Measurements from ENCODE around the gene CREB3L1.
"Not testable (repeated sequence)": the region's sequence is repeated elsewhere in the genome, so short reads cannot be mapped to it uniquely, and the experiment has no call there.

Gene CREB3L1

DNA sequence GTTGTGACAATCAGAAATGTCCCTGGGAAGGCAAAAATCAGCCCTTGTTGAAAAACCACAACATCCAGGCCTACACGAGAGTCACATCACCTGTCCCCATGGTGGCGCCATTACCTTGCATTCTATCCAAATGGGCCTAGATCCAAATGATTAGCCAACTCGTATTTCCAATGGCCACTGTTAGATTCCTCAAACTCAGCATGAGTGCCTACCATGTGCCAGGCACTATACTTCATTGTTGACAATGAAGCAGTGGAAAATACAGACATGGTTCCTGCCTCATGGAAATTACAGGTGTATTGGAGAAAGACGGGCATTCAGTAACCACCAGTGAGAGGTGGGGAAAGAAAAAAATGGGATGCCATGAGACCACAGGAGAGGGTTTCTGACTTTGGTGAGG is 29.8 kb upstream of the CREB3L1 start:
- peak; percentile 71 for DNase-seq

DNA sequence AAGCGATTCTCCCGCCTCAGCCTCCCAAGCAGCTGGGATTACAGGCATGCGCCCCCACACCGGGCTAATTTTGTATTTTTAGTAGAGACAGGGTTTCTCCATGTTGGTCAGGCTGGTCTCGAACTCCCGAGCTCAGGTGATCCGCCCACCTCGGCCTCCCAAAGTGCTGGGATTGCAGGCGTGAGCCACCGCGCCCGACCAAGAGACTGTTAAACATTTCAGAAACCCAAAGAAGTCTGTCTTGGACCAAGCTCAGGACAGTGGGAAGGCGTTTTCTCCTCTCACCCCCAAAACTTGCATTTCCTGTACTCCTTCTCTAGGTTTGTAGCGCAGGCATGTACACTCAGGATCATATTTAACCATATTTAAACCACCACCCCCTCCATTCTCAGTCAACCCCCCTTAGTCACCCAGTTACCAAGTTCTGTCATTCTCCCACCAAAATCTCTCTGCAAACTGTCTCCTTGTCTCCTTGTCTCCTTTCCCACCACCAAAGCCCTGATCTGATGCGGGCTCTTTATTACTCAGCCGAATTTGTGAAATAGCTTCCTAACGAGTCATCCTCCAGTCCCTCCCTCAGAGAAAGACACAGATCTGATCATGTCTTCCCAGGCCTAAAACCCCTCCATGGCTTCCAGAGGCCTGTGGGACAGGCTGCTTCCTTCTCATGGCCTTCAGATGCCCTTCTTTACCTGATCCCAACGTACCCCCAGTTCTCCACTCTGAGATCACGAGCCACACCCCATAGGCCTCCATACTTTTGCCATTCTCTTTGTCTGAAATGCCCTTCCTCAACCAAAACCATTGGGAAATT is 29.0 kb upstream of the CREB3L1 start:
- DNase-seq, result peak; percentile 90

More for the DNA sequence above, 29.8 kb upstream of the CREB3L1 start:
- in situ Hi-C loops (cut with HindIII; ENCODE audit: low pct_ligation_motif_present, low pct_unique_long_range_greater_than_20kb, low sequenced_read_pairs), result no loop called here

GRCh38 chr11:46249103-46249937 is 28.1 kb upstream of the CREB3L1 start:
- in situ Hi-C loops (cut with HindIII; ENCODE audit: low pct_ligation_motif_present, low pct_unique_long_range_greater_than_20kb, low sequenced_read_pairs), result no loop called here
- no peak for DNase-seq

More for the DNA sequence above, 29.0 kb upstream of the CREB3L1 start:
- in situ Hi-C loops (cut with HindIII; ENCODE audit: low pct_ligation_motif_present, low pct_unique_long_range_greater_than_20kb, low sequenced_read_pairs), result no loop called here

GRCh38 chr11:46249938-46250744 is 27.3 kb upstream of the CREB3L1 start:
- in situ Hi-C loops (cut with HindIII; ENCODE audit: low pct_ligation_motif_present, low pct_unique_long_range_greater_than_20kb, low sequenced_read_pairs), result no loop called here

GRCh38 chr11:46250745-46251052 is 26.8 kb upstream of the CREB3L1 start:
- in situ Hi-C loops (cut with HindIII; ENCODE audit: low pct_ligation_motif_present, low pct_unique_long_range_greater_than_20kb, low sequenced_read_pairs), result no loop called here
- DNase-seq, result no peak

More at GRCh38 chr11:46249938-46250744, 27.3 kb upstream of the CREB3L1 start:
- DNase-seq, result no peak

- in situ Hi-C loops (cut with HindIII; ENCODE audit: low pct_ligation_motif_present, low pct_unique_long_range_greater_than_20kb, low sequenced_read_pairs), result no loop called here
- DNase-seq, result no peak
Measured at GRCh38 chr11:46251954-46252353, 25.5 kb upstream of the CREB3L1 start.

DNA sequence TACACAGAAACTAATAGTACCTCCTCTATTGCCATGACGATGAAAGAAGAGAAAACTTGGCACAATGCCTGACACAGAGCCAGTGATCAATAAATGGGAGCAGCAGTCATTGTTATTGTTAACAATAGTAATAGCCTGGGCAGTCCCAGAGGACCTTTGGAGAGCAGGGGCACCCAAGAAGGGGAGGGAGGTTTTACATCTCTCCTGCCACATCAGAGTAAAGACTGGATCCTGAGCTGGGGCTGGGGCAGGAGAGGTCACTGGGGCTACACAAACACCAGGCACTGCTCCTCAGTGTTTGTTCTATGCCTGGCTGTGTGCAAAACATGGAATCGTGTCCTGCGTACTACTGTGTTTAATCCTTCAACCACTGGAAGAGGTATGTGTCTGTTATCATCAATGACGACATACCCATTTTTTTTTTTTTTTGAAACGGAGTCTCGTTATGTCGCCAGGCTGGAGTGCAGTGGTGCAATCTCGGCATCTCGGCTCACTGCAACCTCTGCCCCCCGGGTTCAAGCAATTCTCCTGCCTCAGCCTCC is 25.0 kb upstream of the CREB3L1 start:
- no peak for DNase-seq
- in situ Hi-C loops (cut with HindIII; ENCODE audit: low pct_ligation_motif_present, low pct_unique_long_range_greater_than_20kb, low sequenced_read_pairs), result no loop called here

- in situ Hi-C loops (cut with HindIII; ENCODE audit: low pct_ligation_motif_present, low pct_unique_long_range_greater_than_20kb, low sequenced_read_pairs), result no loop called here
- DNase-seq, result no peak
Measured at GRCh38 chr11:46253258-46254132, 24.0 kb upstream of the CREB3L1 start.

GRCh38 chr11:46254133-46254491 is 23.4 kb upstream of the CREB3L1 start:
- in situ Hi-C loops (cut with HindIII; ENCODE audit: low pct_ligation_motif_present, low pct_unique_long_range_greater_than_20kb, low sequenced_read_pairs), result no loop called here

DNA sequence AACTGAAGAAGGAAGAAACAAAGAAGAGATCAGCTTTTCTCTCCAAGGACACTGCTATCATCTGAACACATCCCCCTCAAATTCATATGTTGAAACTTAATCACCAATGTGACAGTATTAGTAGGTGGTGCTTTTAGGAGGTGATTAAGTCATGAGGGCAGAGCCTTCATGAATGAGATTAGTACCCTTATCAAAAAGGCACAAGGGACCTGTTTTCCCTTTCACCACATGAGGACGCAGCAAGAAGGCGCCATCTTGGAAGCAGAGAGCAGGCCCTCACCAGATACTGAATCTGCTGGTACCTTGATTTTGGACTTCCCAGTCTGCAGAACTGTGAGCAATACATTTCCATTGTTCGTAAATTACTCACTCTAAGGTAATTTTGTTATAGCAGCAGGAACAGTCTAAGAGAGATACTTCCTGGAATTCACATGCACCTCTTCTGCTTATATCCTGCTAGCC is 20.9 kb upstream of the CREB3L1 start:
- in situ Hi-C loops (cut with HindIII; ENCODE audit: low pct_ligation_motif_present, low pct_unique_long_range_greater_than_20kb, low sequenced_read_pairs), result no loop called here
- DNase-seq, result no peak

More at GRCh38 chr11:46254133-46254491, 23.4 kb upstream of the CREB3L1 start:
- no peak for DNase-seq

- DNase-seq; in situ Hi-C loops (cut with HindIII; ENCODE audit: low pct_ligation_motif_present, low pct_unique_long_range_greater_than_20kb, low sequenced_read_pairs): not testable (repeated sequence)
Measured at GRCh38 chr11:46259347-46259746, 18.1 kb upstream of the CREB3L1 start.

DNA sequence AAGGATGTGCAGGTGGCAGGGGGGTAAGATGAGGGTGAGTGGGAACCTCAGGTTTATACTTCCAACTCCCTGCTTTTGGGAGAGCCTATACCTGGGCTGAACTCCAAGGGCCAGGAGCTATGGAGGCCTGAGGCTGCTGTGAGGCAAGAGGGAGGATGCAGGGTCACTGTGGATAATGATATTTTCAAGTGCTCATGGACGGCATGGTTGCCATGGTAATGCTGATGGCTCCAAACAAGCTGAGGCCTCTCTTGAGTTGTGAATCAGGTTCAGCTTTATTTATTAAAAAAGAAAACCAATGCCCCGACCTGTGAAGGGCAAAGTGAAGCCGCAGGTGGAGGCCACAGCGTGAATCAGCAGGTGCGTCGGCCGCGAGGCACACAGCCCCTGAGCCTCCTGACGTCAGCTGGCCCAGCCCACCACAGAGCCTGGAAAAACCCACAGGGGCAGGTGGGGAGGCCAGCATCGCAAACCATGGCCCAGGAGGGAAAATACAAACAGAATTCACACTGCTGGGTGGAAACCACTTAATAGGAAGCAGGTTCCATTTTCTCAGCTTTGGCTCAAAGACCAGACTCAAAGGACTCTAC is 17.4 kb upstream of the CREB3L1 start:
- no peak for DNase-seq
- in situ Hi-C loops (cut with HindIII; ENCODE audit: low pct_ligation_motif_present, low pct_unique_long_range_greater_than_20kb, low sequenced_read_pairs), result no loop called here

- DNase-seq, result no peak
- in situ Hi-C loops (cut with HindIII; ENCODE audit: low pct_ligation_motif_present, low pct_unique_long_range_greater_than_20kb, low sequenced_read_pairs), result no loop called here
Measured at GRCh38 chr11:46263120-46263519, 14.3 kb upstream of the CREB3L1 start.

DNA sequence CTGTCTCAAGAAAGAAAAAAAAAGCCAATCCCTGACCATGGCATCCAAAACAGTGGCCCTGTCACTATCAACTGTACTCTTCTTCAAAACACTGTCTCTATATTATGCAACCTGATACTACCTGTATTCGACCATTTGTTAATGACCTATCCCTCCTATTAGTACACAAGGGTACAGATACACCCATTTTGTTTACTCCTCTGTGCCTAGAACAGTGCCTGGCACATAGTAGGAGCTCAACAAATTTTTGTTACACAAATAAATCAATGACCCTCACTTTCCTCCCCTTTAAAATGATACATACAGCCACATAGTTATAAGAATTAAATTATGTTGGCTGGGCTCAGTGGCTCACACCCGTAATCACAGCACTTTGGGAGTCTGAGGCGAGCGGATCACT is 13.4 kb upstream of the CREB3L1 start:
- DNase-seq, result no peak

DNA sequence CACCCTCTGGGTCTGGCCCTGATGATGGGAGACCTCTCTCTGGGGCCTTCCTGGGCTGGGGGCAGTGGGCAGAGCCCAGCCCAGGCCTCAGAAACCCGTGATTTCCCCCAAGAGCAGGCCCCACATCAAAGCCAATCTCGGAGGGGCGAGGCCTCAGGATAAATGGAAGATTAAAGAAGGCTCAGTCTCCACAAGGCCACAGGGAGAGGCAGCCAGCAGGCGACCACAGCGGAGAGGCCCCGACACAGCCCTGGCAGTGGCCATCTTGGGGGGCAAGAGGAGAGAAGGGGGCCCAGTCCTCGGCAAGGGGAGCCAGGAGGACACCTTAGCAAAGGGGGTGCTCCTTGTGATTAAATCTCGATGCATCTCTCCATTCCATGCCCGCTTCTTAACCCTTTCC is 12.5 kb upstream of the CREB3L1 start:
- DNase-seq, result no peak
- in situ Hi-C loops (cut with HindIII; ENCODE audit: low pct_ligation_motif_present, low pct_unique_long_range_greater_than_20kb, low sequenced_read_pairs), result no loop called here

More for the DNA sequence above, 13.4 kb upstream of the CREB3L1 start:
- in situ Hi-C loops (cut with HindIII; ENCODE audit: low pct_ligation_motif_present, low pct_unique_long_range_greater_than_20kb, low sequenced_read_pairs), result no loop called here

DNA sequence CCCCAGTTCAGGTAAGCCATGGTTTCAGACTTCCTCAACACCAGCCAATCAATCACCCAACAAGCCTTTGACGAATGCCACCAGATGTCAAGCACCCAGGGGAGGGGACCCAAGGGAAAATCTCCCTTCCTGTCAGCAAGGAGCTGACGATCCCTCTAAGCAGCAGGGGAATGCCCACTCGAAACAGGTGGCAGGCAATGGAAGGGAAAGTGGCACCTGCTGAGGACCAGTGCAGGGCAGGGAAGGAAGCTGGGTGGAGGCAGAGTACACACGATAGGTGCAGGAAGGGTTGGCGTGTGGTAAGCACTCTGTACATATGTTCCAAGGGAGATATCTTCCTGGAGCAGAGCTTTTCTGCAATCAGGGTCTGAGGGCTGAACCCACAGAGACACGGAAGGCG is 11.7 kb upstream of the CREB3L1 start:
- DNase-seq, result no peak
- in situ Hi-C loops (cut with HindIII; ENCODE audit: low pct_ligation_motif_present, low pct_unique_long_range_greater_than_20kb, low sequenced_read_pairs), result no loop called here

DNA sequence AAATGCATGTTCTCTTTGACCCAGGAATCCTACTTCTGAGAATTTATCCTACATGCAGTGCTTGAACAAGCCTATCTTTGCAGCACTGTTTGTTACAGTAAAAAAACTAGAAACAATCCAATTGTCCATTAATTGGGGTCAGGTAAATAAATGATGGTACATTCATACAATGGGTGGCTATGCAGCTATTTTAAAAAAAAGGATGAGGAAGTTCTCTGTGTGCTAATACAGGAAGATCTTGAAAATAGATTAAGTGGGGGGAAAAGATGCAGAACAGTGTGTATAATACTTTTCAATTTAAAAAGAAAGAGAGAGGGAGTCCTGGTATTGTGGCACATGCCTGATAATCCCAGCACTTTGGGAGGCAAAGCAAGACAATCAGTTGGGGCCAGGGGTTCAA is 9.5 kb upstream of the CREB3L1 start:
- DNase-seq, result no peak
- in situ Hi-C loops (cut with HindIII; ENCODE audit: low pct_ligation_motif_present, low pct_unique_long_range_greater_than_20kb, low sequenced_read_pairs), result no loop called here
